IMR-90 (cell line): ENCODE measurements around the gene IL3RA. TPM values are rescaled to one million over a fixed set of nuclear protein-coding genes. Genes with fewer than 3 reads are reported as not detected.

ENCODE experiments used
- ATAC-seq: fragments of 200-7000 bp; cut with Tn5 transposase; 2 replicates; pipeline ENCODE4 v1.9.1; 2020; ENCODE audit warnings: low read depth, mild to moderate bottlenecking, moderate library complexity
- BruUV-seq: library from RNA; stranded (reverse); fragments of 400-500 nt; replicated peaks from 2 replicates; lab custom pipeline; 2021; lab: Mats Ljungman, UMichigan
- CTCF ChIA-PET: fragments of 300-600 bp; formaldehyde crosslinking; extraction: SDS; loops from one replicate; lab custom pipeline; 2021; ENCODE audit warnings: antibody characterized with exemption; lab: Yijun Ruan, JAX
- POLR2A ChIA-PET: fragments of 300-600 bp; sonication (Branson Sonifier 250); formaldehyde crosslinking; loops from one replicate; lab custom pipeline; 2022; ENCODE audit warnings: antibody characterized with exemption; ENCODE audit not compliant: unreplicated experiment; lab: Charles Lee
- DNase-seq: peaks from one replicate; pipeline ENCODE4 v3.0.0; 2013
- H2AFZ ChIP-seq: replicated peaks from 2 replicates; pipeline ENCODE3; 2013; ENCODE audit warnings: low read length, mild to moderate bottlenecking; ENCODE audit not compliant: poor library complexity
- H2AK5ac ChIP-seq: 2 replicates; pipeline ENCODE4 v1.6.1; 2013; ENCODE audit warnings: low read depth, low read length, inconsistent platforms
- H2AK9ac ChIP-seq: replicated peaks from 2 replicates; pipeline ENCODE3; 2013; ENCODE audit warnings: mild to moderate bottlenecking, low read depth, low read length, moderate library complexity; ENCODE audit not compliant: poor library complexity
- H2BK120ac ChIP-seq: 2 replicates; pipeline ENCODE4 v1.6.1; 2013; ENCODE audit warnings: low read depth, low read length, inconsistent platforms
- H2BK15ac ChIP-seq: 3 replicates; pipeline ENCODE4 v1.6.1; 2013; ENCODE audit warnings: low read depth, low read length, inconsistent platforms
- H2BK20ac ChIP-seq: 2 replicates; pipeline ENCODE4 v1.6.1; 2013; ENCODE audit warnings: low read depth, mild to moderate bottlenecking, inconsistent platforms, low read length, moderate library complexity
- H2BK5ac ChIP-seq: 2 replicates; pipeline ENCODE4 v1.6.1; 2013; ENCODE audit warnings: mild to moderate bottlenecking, low read depth, low read length, inconsistent platforms; ENCODE audit not compliant: poor library complexity, severe bottlenecking
- H3K14ac ChIP-seq: replicated peaks from 2 replicates; pipeline ENCODE4 v1.6.1; 2013; ENCODE audit warnings: low read depth, low read length, inconsistent platforms
- H3K18ac ChIP-seq: 2 replicates; pipeline ENCODE4 v1.6.1; 2013; ENCODE audit warnings: low read depth, low read length, control low read depth
- H3K23ac ChIP-seq: 2 replicates; pipeline ENCODE4 v1.6.1; 2013; ENCODE audit warnings: low read depth, low read length, inconsistent platforms
- H3K27ac ChIP-seq: 2 replicates; pipeline ENCODE4 v1.5.1; 2013; ENCODE audit warnings: mild to moderate bottlenecking, control low read depth, low read length; ENCODE audit not compliant: insufficient read depth
- H3K27me3 ChIP-seq: 2 replicates; pipeline ENCODE4 v1.6.1; 2013; ENCODE audit warnings: low read length; ENCODE audit not compliant: control insufficient read depth, insufficient read depth
- H3K36me3 ChIP-seq: 2 replicates; pipeline ENCODE4 v1.6.1; 2013; ENCODE audit warnings: low read length, mixed read lengths; ENCODE audit not compliant: control insufficient read depth, insufficient read depth
- H3K4ac ChIP-seq: 2 replicates; pipeline ENCODE4 v1.6.1; 2013; ENCODE audit warnings: low read depth, low read length, inconsistent platforms
- H3K4me1 ChIP-seq: 2 replicates; pipeline ENCODE4 v1.6.1; 2013; ENCODE audit warnings: low read length, mixed read lengths; ENCODE audit not compliant: control insufficient read depth, insufficient read depth
- H3K4me2 ChIP-seq: 2 replicates; pipeline ENCODE4 v1.6.1; 2013; ENCODE audit warnings: low read depth, mild to moderate bottlenecking, control low read depth, low read length, moderate library complexity
- H3K4me3 ChIP-seq: 2 replicates; pipeline ENCODE4 v1.5.1; 2013; ENCODE audit warnings: low read depth, mild to moderate bottlenecking, control low read depth, low read length, moderate library complexity; ENCODE audit not compliant: insufficient read depth
- H3K56ac ChIP-seq: 2 replicates; pipeline ENCODE4 v1.6.1; 2013; ENCODE audit warnings: low read length, inconsistent platforms; ENCODE audit not compliant: insufficient read depth; ENCODE audit errors: extremely low read depth
- H3K79me1 ChIP-seq, 2 experiments: 2 replicates each; pipeline ENCODE4 v1.6.1; 2013; ENCODE audit warnings: low read length in 2 of 2, inconsistent platforms in 1 of 2, low read depth in 1 of 2
- H3K9ac ChIP-seq: 2 replicates; pipeline ENCODE4 v1.6.1; 2013; ENCODE audit warnings: low read depth, low read length, control low read depth
- H3K9me1 ChIP-seq: 2 replicates; pipeline ENCODE4 v1.6.1; 2013; ENCODE audit warnings: low read length, inconsistent platforms; ENCODE audit not compliant: insufficient read depth
- H3K9me3 ChIP-seq: 2 replicates; pipeline ENCODE4 v1.6.1; 2013; ENCODE audit warnings: low read length; ENCODE audit not compliant: control insufficient read depth, insufficient read depth
- H4K20me1 ChIP-seq: 2 replicates; pipeline ENCODE4 v1.6.1; 2013; ENCODE audit warnings: low read length, inconsistent platforms; ENCODE audit not compliant: insufficient read depth
- H4K5ac ChIP-seq: 2 replicates; pipeline ENCODE4 v1.6.1; 2013; ENCODE audit warnings: mild to moderate bottlenecking, low read depth, low read length, control low read depth
- H4K8ac ChIP-seq, 2 experiments: 2 replicates each; pipeline ENCODE4 v1.6.1; 2013; ENCODE audit warnings: low read depth in 2 of 2, low read length in 2 of 2, control low read depth in 1 of 2, inconsistent platforms in 1 of 2
- H4K91ac ChIP-seq: 2 replicates; pipeline ENCODE4 v1.6.1; 2013; ENCODE audit warnings: low read depth, low read length, inconsistent platforms; ENCODE audit not compliant: insufficient read depth
- BHLHE40 ChIP-seq: fragments of 150-350 bp; IDR thresholded peaks from 2 replicates; pipeline ENCODE4 v1.6.1; 2016; ENCODE audit warnings: mild to moderate bottlenecking, low read depth, low read length
- CEBPB ChIP-seq: IDR thresholded peaks from 2 replicates; pipeline ENCODE4 v1.6.1; 2012; ENCODE audit warnings: low read depth, low read length, improper control_type of control experiment
- ELK1 ChIP-seq: fragments of 150-350 bp; IDR thresholded peaks from 2 replicates; pipeline ENCODE4 v1.6.1; 2016; ENCODE audit warnings: low read depth, mild to moderate bottlenecking, low read length, moderate library complexity, borderline replicate concordance
- FOS ChIP-seq: fragments of 150-350 bp; IDR thresholded peaks from 2 replicates; pipeline ENCODE4 v1.6.1; 2016; ENCODE audit warnings: low read depth, low read length
- MAFK ChIP-seq: IDR thresholded peaks from 2 replicates; pipeline ENCODE4 v1.6.1; 2012; ENCODE audit warnings: low read depth, low read length, improper control_type of control experiment
- MAZ ChIP-seq: IDR thresholded peaks from 2 replicates; pipeline ENCODE4 v1.6.1; 2012; ENCODE audit warnings: low read depth, mild to moderate bottlenecking, low read length, improper control_type of control experiment, moderate library complexity, borderline replicate concordance
- NFE2L2 ChIP-seq: fragments of 150-350 bp; IDR thresholded peaks from 2 replicates; pipeline ENCODE4 v1.6.1; 2016; ENCODE audit warnings: low read depth, mild to moderate bottlenecking, low read length
- RAD21 ChIP-seq: IDR thresholded peaks from 2 replicates; pipeline ENCODE4 v1.6.1; 2012; ENCODE audit warnings: low read length, improper control_type of control experiment
- RCOR1 ChIP-seq: IDR thresholded peaks from 2 replicates; pipeline ENCODE4 v1.6.1; 2012; ENCODE audit warnings: mild to moderate bottlenecking, low read length, improper control_type of control experiment; ENCODE audit not compliant: insufficient replicate concordance
- RFX5 ChIP-seq: IDR thresholded peaks from 2 replicates; pipeline ENCODE4 v1.8.0; 2012; ENCODE audit warnings: low read depth, mild to moderate bottlenecking, low read length, moderate library complexity
- SMC3 ChIP-seq: fragments of 150-350 bp; IDR thresholded peaks from 2 replicates; pipeline ENCODE4 v1.6.1; 2016; ENCODE audit warnings: low read depth, mild to moderate bottlenecking, antibody characterized with exemption, low read length, moderate library complexity
- WGBS, 2 experiments: methylation state at CpG; one replicate each; pipeline versions ENCODE4 v1.1.5 to v1.1.7; 2013; ENCODE audit warnings: missing lambda C conversion rate in 2 of 2; ENCODE audit not compliant: insufficient read length in 1 of 2; ENCODE audit errors: extremely low coverage in 2 of 2; 5-methylcytosine and 5-hydroxymethylcytosine counted together
- dilution Hi-C: fragments of 300-500 bp; cut with HindIII; formaldehyde crosslinking; loops from one replicate; pipeline ENCODE4 v1.14.3; 2018; ENCODE audit warnings: low sequenced_read_pairs; ENCODE audit not compliant: unreplicated experiment
- in situ Hi-C: fragments of 300-500 bp; cut with MboI; formaldehyde crosslinking; loops from 3 replicates; pipeline ENCODE4 v1.14.3; 2019; ENCODE audit warnings: low sequenced_read_pairs, inconsistent platforms, mixed read lengths
- intact Hi-C: fragments of 100-400 bp; cut with micrococcal nuclease; formaldehyde crosslinking; loops from 2 replicates; pipeline ENCODE4 v1.10.0; 2022
- polyA plus RNA-seq, 3 experiments: library from polyadenylated mRNA; depleted of rRNA; stranded (reverse); fragments of >200 nt; gene quantifications; 2 replicates each; pipeline ENCODE4 v1.2.3, GENCODE V29; 2012; ENCODE audit warnings: low replicate concordance in 1 of 3
- total RNA-seq: library from RNA; depleted of rRNA; stranded (reverse); fragments of >200 nt; gene quantifications from 2 replicates; pipeline ENCODE4 v1.2.3, GENCODE V29; 2012

The IL3RA gene
- total and polyA plus RNA-seq, 2 of the 4 experiments (the other 2 are of a cell fraction): not detected

- Histone ChIP-seq H3K27me3 (no peaks in the 10 kb centered on the region), H3K4me3 (no peak overlapping the region), H3K79me1 (peaks cover 10 to 15% of the 10 kb centered on the region in 2 experiments; a peak in 3 of 4 replicates), H3K18ac (no peak overlapping the region), H2BK15ac (no peak overlapping the region), H3K4me2 (no peak overlapping the region), H3K23ac (no peak overlapping the region), H3K27ac (no peak overlapping the region), H2AK5ac (no peak overlapping the region), H3K9me1 (no peaks in the 10 kb centered on the region), H2BK120ac (no peak overlapping the region), H3K56ac (no peak overlapping the region), H3K9me3 (no peaks in the 10 kb centered on the region), H4K20me1 (no peaks in the 10 kb centered on the region; the same call in 1 of the 2 replicates), H4K91ac (no peak overlapping the region), H2AK9ac (no peak overlapping the region), H2BK20ac (no peak overlapping the region), H4K5ac (no peak overlapping the region), H2AFZ (no peak overlapping the region), H3K36me3 (peaks cover 9% of the 10 kb centered on the region), H3K9ac (no peak overlapping the region), H3K4me1 (no peaks in the 10 kb centered on the region; the same call in 1 of the 2 replicates), H2BK5ac (no peak overlapping the region), H3K4ac (no peak overlapping the region), H3K14ac (no peak overlapping the region), H4K8ac (no peak overlapping the region)
- intact Hi-C loops: loop anchor here (10.0 kb wide), 1 partner anchor 48 kb away; no protein-coding TSS in a partner anchor
- DNase-seq: no peak
- ChIA-PET POLR2A (no interaction called here), CTCF (no interaction called here)
- dilution Hi-C loops: no loop called here
- in situ Hi-C loops: no loop called here
- TF ChIP-seq NFE2L2 (no peak), MAZ (no peak), MAFK (no peak), SMC3 (no peak), BHLHE40 (no peak), ELK1 (no peak), RFX5 (no peak), RCOR1 (no peak), FOS (no peak), CEBPB (no peak), RAD21 (no peak)
- BruUV-seq: no TSS peak
- WGBS, 2 experiments: 100% methylated on average over 1 of the region's 15 CpGs; no CpG with 5 or more reads in 1 of the 2 experiments
- ATAC-seq: no peak
Measured at GRCh38 chrX:1397001-1397400, 60.4 kb downstream of the IL3RA start.
